ENCODE data around the gene DELE1. TPM values are rescaled to one million over a fixed set of nuclear protein-coding genes. Genes with fewer than 3 reads are reported as not detected.

The DELE1 gene
- total RNA-seq, 1 donor from 2014 or later, result 93.5 TPM

DNA sequence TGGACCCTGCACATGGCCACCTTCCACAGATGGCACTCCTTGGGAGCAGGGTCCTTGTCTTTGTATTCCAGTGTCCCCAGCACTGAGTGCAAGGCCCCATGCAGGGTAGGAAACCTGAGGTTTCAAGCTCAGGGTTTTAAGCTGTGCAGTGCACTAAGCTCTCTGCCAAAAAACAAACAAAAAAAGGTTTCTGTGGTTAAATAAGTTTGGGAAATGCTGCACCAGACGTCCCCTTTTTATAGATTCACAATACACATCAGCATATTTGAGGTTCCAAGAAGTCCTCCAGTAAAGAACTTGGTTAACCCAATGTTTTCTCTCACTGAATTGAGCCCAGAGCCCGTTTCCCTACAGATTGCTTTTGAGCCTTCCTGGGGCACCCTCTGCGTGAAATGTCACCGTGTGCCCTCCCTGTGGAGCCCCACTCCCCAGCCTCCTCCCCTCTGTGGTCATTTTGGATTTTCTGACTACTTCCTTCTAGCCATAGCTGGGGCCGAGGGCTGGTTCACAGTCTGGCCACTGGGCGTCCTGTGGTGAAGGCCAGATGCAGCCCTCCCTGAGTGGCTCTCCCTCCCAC is 17.1 kb downstream of the DELE1 start:
- H3K27ac Mint-ChIP-seq (ENCODE audit: unreplicated experiment), result peak overlapping the region; percentile 62

DNA sequence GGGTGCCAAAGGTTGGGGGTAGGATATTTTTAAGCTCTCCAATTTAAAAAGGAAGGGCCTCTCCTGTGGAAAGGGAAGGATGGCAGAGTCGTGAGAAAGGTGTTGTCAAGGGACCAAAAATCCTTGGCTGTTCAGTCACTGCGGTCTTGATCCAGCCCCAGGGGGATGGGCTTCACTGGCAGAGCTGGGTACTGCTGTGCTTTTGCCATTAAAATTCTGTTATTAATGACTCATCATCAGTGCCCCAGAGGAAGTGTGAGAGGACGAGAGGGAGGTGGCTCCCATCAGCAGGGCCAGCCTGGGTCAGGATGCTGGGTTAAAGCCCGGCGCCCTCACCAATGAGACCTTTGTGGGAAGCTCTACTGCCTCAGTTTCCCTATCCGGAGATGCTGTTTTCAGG is 17.6 kb downstream of the DELE1 start:
- no peaks in the 10 kb centered on the region for H3K27me3 Mint-ChIP-seq (ENCODE audit: low read depth)
- DNase-seq (ENCODE audit: low read depth, low spot score), result no peak
- H3K27ac Mint-ChIP-seq (ENCODE audit: unreplicated experiment), result no peak overlapping the region
- H3K9me3 Mint-ChIP-seq, result no peaks in the 10 kb centered on the region
- H3K4me1 Mint-ChIP-seq, result peaks cover 8% of the 10 kb centered on the region
- no peak overlapping the region for H3K4me3 Mint-ChIP-seq
- TF ChIP-seq, protein P1, sequence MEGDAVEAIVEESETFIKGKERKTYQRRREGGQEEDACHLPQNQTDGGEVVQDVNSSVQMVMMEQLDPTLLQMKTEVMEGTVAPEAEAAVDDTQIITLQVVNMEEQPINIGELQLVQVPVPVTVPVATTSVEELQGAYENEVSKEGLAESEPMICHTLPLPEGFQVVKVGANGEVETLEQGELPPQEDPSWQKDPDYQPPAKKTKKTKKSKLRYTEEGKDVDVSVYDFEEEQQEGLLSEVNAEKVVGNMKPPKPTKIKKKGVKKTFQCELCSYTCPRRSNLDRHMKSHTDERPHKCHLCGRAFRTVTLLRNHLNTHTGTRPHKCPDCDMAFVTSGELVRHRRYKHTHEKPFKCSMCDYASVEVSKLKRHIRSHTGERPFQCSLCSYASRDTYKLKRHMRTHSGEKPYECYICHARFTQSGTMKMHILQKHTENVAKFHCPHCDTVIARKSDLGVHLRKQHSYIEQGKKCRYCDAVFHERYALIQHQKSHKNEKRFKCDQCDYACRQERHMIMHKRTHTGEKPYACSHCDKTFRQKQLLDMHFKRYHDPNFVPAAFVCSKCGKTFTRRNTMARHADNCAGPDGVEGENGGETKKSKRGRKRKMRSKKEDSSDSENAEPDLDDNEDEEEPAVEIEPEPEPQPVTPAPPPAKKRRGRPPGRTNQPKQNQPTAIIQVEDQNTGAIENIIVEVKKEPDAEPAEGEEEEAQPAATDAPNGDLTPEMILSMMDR (conservative IDR thresholded peaks at IDR 0.05), result no peak
- H3K36me3 Mint-ChIP-seq (ENCODE audit: low read depth), result peaks cover 4% of the 10 kb centered on the region

More for the DNA sequence above, 17.1 kb downstream of the DELE1 start:
- H3K36me3 Mint-ChIP-seq (ENCODE audit: low read depth), result peaks cover 7% of the 10 kb centered on the region
- TF ChIP-seq, protein P1 (conservative IDR thresholded peaks at IDR 0.05), result no peak
- no peaks in the 10 kb centered on the region for H3K27me3 Mint-ChIP-seq (ENCODE audit: low read depth)
- DNase-seq (ENCODE audit: low read depth, low spot score), result no peak
- H3K9me3 Mint-ChIP-seq, result no peaks in the 10 kb centered on the region
- no peak overlapping the region for H3K4me3 Mint-ChIP-seq
- H3K4me1 Mint-ChIP-seq, result peaks cover 5% of the 10 kb centered on the region

DNA sequence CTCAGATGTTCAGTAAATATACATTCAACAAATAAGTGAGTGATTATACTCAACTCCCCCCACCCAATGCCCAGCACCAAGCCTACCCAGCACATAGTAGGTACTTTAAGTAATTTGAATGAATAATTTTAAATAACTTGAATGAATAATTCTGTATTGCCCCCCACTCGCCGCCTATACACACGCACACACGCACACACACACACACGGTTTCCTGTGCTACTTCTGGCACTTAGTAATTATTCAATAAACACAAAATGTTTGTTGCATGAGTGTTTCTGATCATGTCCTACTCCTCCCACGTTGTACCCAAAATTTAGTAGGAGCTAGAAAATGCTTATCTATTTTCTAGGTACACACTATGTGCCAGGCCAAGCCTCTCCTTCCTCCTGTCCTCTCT is 18.1 kb downstream of the DELE1 start:
- Mint-ChIP-seq H3K27me3 (ENCODE audit: low read depth) (no peaks in the 10 kb centered on the region), H3K36me3 (ENCODE audit: low read depth) (peaks cover 4% of the 10 kb centered on the region), H3K4me1 (peaks cover 8% of the 10 kb centered on the region), H3K27ac (ENCODE audit: unreplicated experiment) (no peak overlapping the region), H3K9me3 (no peaks in the 10 kb centered on the region), H3K4me3 (no peak overlapping the region)
- DNase-seq (ENCODE audit: low read depth, low spot score), result no peak
- TF ChIP-seq, protein P1 (conservative IDR thresholded peaks at IDR 0.05), result no peak

DNA sequence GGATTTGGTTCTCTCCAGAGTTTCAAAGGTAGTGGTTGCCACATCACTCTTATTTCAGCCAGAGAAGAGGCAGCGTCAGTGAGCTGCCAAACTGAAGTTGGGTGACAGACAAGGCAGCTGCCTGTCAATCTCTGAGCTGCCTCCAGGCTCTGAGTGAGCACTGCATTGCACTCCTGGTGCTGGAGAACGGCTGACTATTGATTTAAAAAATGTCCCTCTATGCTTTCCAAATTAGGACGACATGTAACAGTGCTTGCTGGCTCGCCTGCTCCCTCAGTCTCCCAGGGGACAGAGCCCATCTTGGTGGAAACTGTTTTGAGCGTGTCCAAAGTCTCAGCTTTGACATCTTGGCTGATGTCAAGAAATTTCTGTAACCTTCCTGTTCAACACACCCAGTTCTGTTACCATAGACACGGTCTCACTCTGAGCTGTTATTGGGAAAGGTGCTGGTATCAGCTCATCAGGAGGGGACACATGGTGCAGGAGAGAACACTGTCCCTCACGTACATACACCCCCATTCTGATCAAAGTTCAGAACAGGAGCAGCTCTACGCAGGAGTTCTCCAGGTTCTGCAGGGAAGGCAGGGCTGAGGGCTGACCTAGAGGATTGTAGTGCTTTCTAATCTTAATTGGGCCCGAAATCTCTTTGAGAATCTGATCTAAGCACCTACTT is 18.6 kb downstream of the DELE1 start:
- TF ChIP-seq, protein P1 (conservative IDR thresholded peaks at IDR 0.05), result no peak
- Mint-ChIP-seq H3K27ac (ENCODE audit: unreplicated experiment) (no peak overlapping the region), H3K4me1 (peaks cover 12% of the 10 kb centered on the region), H3K36me3 (ENCODE audit: low read depth) (peaks cover 4% of the 10 kb centered on the region), H3K4me3 (no peak overlapping the region), H3K27me3 (ENCODE audit: low read depth) (no peaks in the 10 kb centered on the region), H3K9me3 (no peaks in the 10 kb centered on the region)
- DNase-seq (ENCODE audit: low read depth, low spot score), result no peak

DNA sequence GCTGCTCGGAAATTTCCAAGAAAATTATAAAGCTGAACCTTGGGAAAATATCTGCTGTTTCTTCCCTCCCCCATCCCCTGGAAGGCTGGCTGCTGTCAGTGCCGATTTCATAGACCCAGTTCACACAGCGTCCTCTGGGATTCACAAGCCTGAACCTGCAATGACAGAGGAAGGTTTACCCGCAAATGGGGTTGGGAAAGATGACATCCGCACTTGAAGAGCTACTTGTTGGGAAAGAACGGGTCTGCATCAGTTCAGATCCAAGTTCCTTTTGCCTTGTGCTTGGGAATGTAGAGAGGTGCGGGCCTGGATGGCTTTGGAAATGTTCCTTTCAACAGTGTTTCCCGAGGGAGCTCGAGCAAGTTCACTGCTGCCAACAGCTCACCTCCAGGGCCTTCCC is 20.4 kb downstream of the DELE1 start:
- peaks cover 14% of the 10 kb centered on the region for H3K4me1 Mint-ChIP-seq
- peaks cover 4% of the 10 kb centered on the region for H3K36me3 Mint-ChIP-seq (ENCODE audit: low read depth)
- H3K4me3 Mint-ChIP-seq, result no peak overlapping the region
- H3K27me3 Mint-ChIP-seq (ENCODE audit: low read depth), result no peaks in the 10 kb centered on the region
- no peaks in the 10 kb centered on the region for H3K9me3 Mint-ChIP-seq
- TF ChIP-seq, protein P1 (conservative IDR thresholded peaks at IDR 0.05), result no peak
- no peak for DNase-seq (ENCODE audit: low read depth, low spot score)
- no peak overlapping the region for H3K27ac Mint-ChIP-seq (ENCODE audit: unreplicated experiment)
